ENCODE data around the gene SYT13. TPM values are rescaled to one million over a fixed set of nuclear protein-coding genes. Genes with fewer than 3 reads are reported as not detected.

SYT13 gene
- polyA plus RNA-seq, 1 donor (not counting 4 experiments of a cell fraction or from before 2014, with no cell fraction given): not detected

GRCh38 chr11:45267052-45267451 is 19.1 kb downstream of the SYT13 start:
- Histone ChIP-seq H3K9ac (ENCODE audit: control insufficient read depth, extremely low read depth, insufficient read depth, low read length) (no peak overlapping the region), H3K4me3 (ENCODE audit: control insufficient read depth in 2 of 3, extremely low read depth in 1 of 3, insufficient read depth in 2 of 3, low read depth in 1 of 3, low read length in 3 of 3) (no peak overlapping the region), H3K9me3 (ENCODE audit: control insufficient read depth, low read depth, low read length) (no peaks in the 10 kb centered on the region), H3K4me2 (ENCODE audit: control insufficient read depth, extremely low read depth, insufficient read depth, low read depth, low read length) (no peak overlapping the region), H2AFZ (ENCODE audit: control insufficient read depth, low read length) (no peak overlapping the region), H3K36me3 (ENCODE audit: control insufficient read depth in 2 of 2, extremely low read depth in 1 of 2, insufficient read depth in 2 of 2, low read length in 2 of 2) (no peaks in the 10 kb centered on the region), H3K27ac (ENCODE audit: control insufficient read depth, insufficient read depth, low read length) (no peak overlapping the region), H3K79me2 (ENCODE audit: control insufficient read depth, insufficient read depth, low read length) (no peaks in the 10 kb centered on the region), H3K27me3 (ENCODE audit: control insufficient read depth, extremely low read depth, insufficient read depth, low read length) (no peaks in the 10 kb centered on the region), H3K4me1 (ENCODE audit: control insufficient read depth, extremely low read depth, insufficient read depth, low read length) (no peaks in the 10 kb centered on the region), H3K9me1 (ENCODE audit: control insufficient read depth, extremely low read depth, insufficient read depth, low read length) (no peaks in the 10 kb centered on the region), H4K20me1 (ENCODE audit: control insufficient read depth, extremely low read depth, insufficient read depth, low read length) (no peaks in the 10 kb centered on the region)
- dilution Hi-C loops (cut with MboI; ENCODE audit: extremely low pct_ligation_motif_present, low sequenced_read_pairs): no loop called here
- DNase-seq (ENCODE audit: low read depth, low spot score) (no peak), FAIRE-seq (no peak)
- TF ChIP-seq EZH2 (IDR thresholded peaks at IDR 0.05; ENCODE audit: low read length): no peak
- peak; percentile 28 to 46 (median 32) for TF ChIP-seq CTCF (optimal IDR thresholded peaks at IDR 0.05 in 1 of 3, IDR thresholded peaks at IDR 0.05 in 1 of 3, conservative IDR thresholded peaks at IDR 0.05 in 1 of 3; ENCODE audit: extremely low read depth in 1 of 3, insufficient read depth in 2 of 3, low read length in 3 of 3)

- Histone ChIP-seq H3K79me2 (ENCODE audit: control insufficient read depth, insufficient read depth, low read length) (no peaks in the 10 kb centered on the region), H3K27ac (ENCODE audit: control insufficient read depth, insufficient read depth, low read length) (no peak overlapping the region), H3K36me3 (ENCODE audit: control insufficient read depth in 2 of 2, extremely low read depth in 1 of 2, insufficient read depth in 2 of 2, low read length in 2 of 2) (no peaks in the 10 kb centered on the region), H3K9me1 (ENCODE audit: control insufficient read depth, extremely low read depth, insufficient read depth, low read length) (no peaks in the 10 kb centered on the region), H2AFZ (ENCODE audit: control insufficient read depth, low read length) (no peak overlapping the region), H3K4me2 (ENCODE audit: control insufficient read depth, extremely low read depth, insufficient read depth, low read depth, low read length) (no peak overlapping the region), H3K4me1 (ENCODE audit: control insufficient read depth, extremely low read depth, insufficient read depth, low read length) (no peaks in the 10 kb centered on the region), H3K9me3 (ENCODE audit: control insufficient read depth, low read depth, low read length) (no peaks in the 10 kb centered on the region), H3K4me3 (ENCODE audit: control insufficient read depth in 2 of 3, extremely low read depth in 1 of 3, insufficient read depth in 2 of 3, low read depth in 1 of 3, low read length in 3 of 3) (no peak overlapping the region), H3K27me3 (ENCODE audit: control insufficient read depth, extremely low read depth, insufficient read depth, low read length) (no peaks in the 10 kb centered on the region), H4K20me1 (ENCODE audit: control insufficient read depth, extremely low read depth, insufficient read depth, low read length) (no peaks in the 10 kb centered on the region), H3K9ac (ENCODE audit: control insufficient read depth, extremely low read depth, insufficient read depth, low read length) (no peak overlapping the region)
- TF ChIP-seq CTCF (optimal IDR thresholded peaks at IDR 0.05 in 1 of 3, IDR thresholded peaks at IDR 0.05 in 1 of 3, conservative IDR thresholded peaks at IDR 0.05 in 1 of 3; ENCODE audit: extremely low read depth in 1 of 3, insufficient read depth in 2 of 3, low read length in 3 of 3): no peak
- no peak for TF ChIP-seq EZH2 (IDR thresholded peaks at IDR 0.05; ENCODE audit: low read length)
- dilution Hi-C loops (cut with MboI; ENCODE audit: extremely low pct_ligation_motif_present, low sequenced_read_pairs): no loop called here
- FAIRE-seq (no peak), DNase-seq (ENCODE audit: low read depth, low spot score) (no peak)
These were observed 19.5 kb downstream of the SYT13 start for GRCh38 chr11:45266676-45267020.

All from keratinocyte (primary cell).